DOHH2 (cell line): ENCODE data around the gene CYLD.
A peak's percentile ranks its signal among the peaks of the same experiment; 100 is the strongest.

Source experiments
- H3F3A ChIP-seq: fragments of 200-600 bp; sonication (generic), shearing (Covaris generic); 2 replicates; pipeline ENCODE4 v1.6.0; 2016; ENCODE audit warnings: antibody characterized with exemption, mild to moderate bottlenecking; ENCODE audit not compliant: control insufficient read depth, insufficient read depth
- H3K27ac ChIP-seq: fragments of 200-600 bp; sonication (generic); 2 replicates; pipeline ENCODE4 v1.5.1; 2014; ENCODE audit warnings: low read depth, mild to moderate bottlenecking, low read length, moderate library complexity
- H3K27me3 ChIP-seq: fragments of 200-600 bp; sonication (generic); 2 replicates; pipeline ENCODE4 v1.6.1; 2014; ENCODE audit warnings: mild to moderate bottlenecking, low read length, mixed read lengths; ENCODE audit not compliant: control insufficient read depth
- H3K36me3 ChIP-seq: fragments of 200-600 bp; sonication (generic); 2 replicates; pipeline ENCODE4 v1.6.1; 2014; ENCODE audit warnings: mild to moderate bottlenecking, low read length, moderate library complexity, mixed read lengths; ENCODE audit not compliant: control insufficient read depth
- H3K4me1 ChIP-seq: fragments of 200-600 bp; sonication (generic); 2 replicates; pipeline ENCODE4 v1.6.1; 2014; ENCODE audit warnings: mild to moderate bottlenecking, low read length, mixed read lengths; ENCODE audit not compliant: control insufficient read depth
- H3K4me2 ChIP-seq: fragments of 200-600 bp; sonication (generic); 2 replicates; pipeline ENCODE4 v1.6.0; 2014; ENCODE audit warnings: mild to moderate bottlenecking, low read length, moderate library complexity
- H3K4me3 ChIP-seq: fragments of 200-600 bp; sonication (generic); 2 replicates; pipeline ENCODE4 v1.5.1; 2014; ENCODE audit warnings: mild to moderate bottlenecking, low read length, mixed read lengths
- H3K79me2 ChIP-seq: fragments of 200-600 bp; sonication (generic); 2 replicates; pipeline ENCODE4 v1.6.1; 2014; ENCODE audit warnings: mild to moderate bottlenecking, low read length, mixed read lengths; ENCODE audit not compliant: control insufficient read depth
- H3K9me2 ChIP-seq: fragments of 200-600 bp; sonication (generic); replicated peaks from 2 replicates; pipeline ENCODE4 v1.6.1; 2014; ENCODE audit warnings: mild to moderate bottlenecking, low read length, mixed read lengths; ENCODE audit not compliant: control insufficient read depth
- H3K9me3 ChIP-seq: fragments of 200-600 bp; sonication (generic); 2 replicates; pipeline ENCODE4 v1.6.1; 2014; ENCODE audit warnings: antibody characterized with exemption, low read length, mixed read lengths; ENCODE audit not compliant: control insufficient read depth, insufficient read depth
- H4K20me1 ChIP-seq: fragments of 200-600 bp; sonication (generic); 2 replicates; pipeline ENCODE4 v1.6.0; 2014; ENCODE audit warnings: low read depth, mild to moderate bottlenecking, antibody characterized with exemption, low read length, moderate library complexity; ENCODE audit not compliant: control insufficient read depth, insufficient read depth
- EZH2phosphoT487 ChIP-seq: fragments of 200-600 bp; sonication (generic); IDR thresholded peaks from 2 replicates; pipeline ENCODE4 v1.6.1; 2017; ENCODE audit warnings: borderline replicate concordance, mild to moderate bottlenecking, antibody characterized with exemption, low read length, moderate library complexity, mixed read lengths
- TF ChIP-seq, protein P1 (sequence below): fragments of 200-600 bp; sonication (generic); IDR thresholded peaks from one replicate; pipeline ENCODE4 v1.5.1; 2014; ENCODE audit warnings: antibody characterized with exemption, mild to moderate bottlenecking, low read depth, low read length; ENCODE audit not compliant: poor library complexity, severe bottlenecking

CYLD gene

GRCh38 chr16:50737420-50737959, 4.4 kb upstream of the CYLD start:
- Histone ChIP-seq H3K9me2 (no peaks in the 10 kb centered on the region), H3K4me2 (no peak overlapping the region), H3K4me3 (no peak overlapping the region), H4K20me1 (no peaks in the 10 kb centered on the region), H3K9me3 (no peaks in the 10 kb centered on the region), H3K27ac (no peak overlapping the region), H3F3A (no peaks in the 10 kb centered on the region), H3K79me2 (no peaks in the 10 kb centered on the region), H3K4me1 (peaks cover 6% of the 10 kb centered on the region), H3K36me3 (no peaks in the 10 kb centered on the region), H3K27me3 (peaks cover 15% of the 10 kb centered on the region; the same call in 1 of the 2 replicates)
- no peak for TF ChIP-seq EZH2phosphoT487
- TF ChIP-seq, protein P1, sequence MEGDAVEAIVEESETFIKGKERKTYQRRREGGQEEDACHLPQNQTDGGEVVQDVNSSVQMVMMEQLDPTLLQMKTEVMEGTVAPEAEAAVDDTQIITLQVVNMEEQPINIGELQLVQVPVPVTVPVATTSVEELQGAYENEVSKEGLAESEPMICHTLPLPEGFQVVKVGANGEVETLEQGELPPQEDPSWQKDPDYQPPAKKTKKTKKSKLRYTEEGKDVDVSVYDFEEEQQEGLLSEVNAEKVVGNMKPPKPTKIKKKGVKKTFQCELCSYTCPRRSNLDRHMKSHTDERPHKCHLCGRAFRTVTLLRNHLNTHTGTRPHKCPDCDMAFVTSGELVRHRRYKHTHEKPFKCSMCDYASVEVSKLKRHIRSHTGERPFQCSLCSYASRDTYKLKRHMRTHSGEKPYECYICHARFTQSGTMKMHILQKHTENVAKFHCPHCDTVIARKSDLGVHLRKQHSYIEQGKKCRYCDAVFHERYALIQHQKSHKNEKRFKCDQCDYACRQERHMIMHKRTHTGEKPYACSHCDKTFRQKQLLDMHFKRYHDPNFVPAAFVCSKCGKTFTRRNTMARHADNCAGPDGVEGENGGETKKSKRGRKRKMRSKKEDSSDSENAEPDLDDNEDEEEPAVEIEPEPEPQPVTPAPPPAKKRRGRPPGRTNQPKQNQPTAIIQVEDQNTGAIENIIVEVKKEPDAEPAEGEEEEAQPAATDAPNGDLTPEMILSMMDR: no peak

DNA sequence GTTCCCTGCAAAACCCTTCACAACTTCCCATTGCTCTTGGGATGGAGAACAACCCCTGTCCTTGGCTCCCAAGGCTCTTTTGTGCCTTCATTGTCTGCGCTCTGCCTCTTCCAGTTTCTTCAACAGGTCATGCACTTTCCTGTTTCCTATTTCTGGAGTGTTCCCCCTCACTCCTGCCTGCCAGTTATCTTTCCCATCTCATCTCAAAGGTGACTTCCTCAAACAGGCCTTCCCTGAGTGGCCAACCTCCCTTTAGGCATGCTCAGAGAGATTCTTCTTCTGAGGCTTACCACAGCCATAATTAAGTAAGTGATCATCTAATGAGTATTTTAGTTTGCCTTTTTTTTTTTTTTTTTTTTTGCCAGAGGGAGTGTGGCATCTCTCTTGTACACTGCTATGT, 2.9 kb upstream of the CYLD start:
- no peak for TF ChIP-seq EZH2phosphoT487
- Histone ChIP-seq H3K9me3 (no peaks in the 10 kb centered on the region), H3K36me3 (no peaks in the 10 kb centered on the region), H3K4me3 (no peak overlapping the region), H3F3A (no peaks in the 10 kb centered on the region), H3K4me2 (no peak overlapping the region), H3K79me2 (no peaks in the 10 kb centered on the region), H3K27me3 (peaks cover 15% of the 10 kb centered on the region; the same call in 1 of the 2 replicates), H3K4me1 (peaks cover 18% of the 10 kb centered on the region), H4K20me1 (no peaks in the 10 kb centered on the region), H3K27ac (no peak overlapping the region), H3K9me2 (no peaks in the 10 kb centered on the region)

DNA sequence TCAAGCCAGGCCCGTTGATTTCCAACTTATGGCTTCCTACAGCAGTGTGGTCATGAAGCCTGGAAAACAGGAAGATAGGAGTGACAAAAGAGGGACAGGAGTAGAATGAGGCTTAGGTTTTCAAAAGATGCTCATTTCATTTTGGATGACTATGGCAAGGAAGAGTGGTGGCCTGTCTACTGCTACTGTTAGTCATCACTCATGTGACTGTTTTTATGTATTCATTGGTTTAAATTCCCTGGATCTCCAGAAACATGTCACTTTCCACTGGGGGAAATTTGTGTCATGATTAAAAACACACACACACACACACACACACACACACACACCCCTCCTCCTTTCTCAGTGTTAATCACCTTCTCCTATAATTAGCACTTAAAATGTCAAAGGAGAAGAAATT, 1.1 kb upstream of the CYLD start:
- peaks cover 3% of the 10 kb centered on the region; the same call in 1 of the 2 replicates for H3K36me3 ChIP-seq
- H3K4me3 ChIP-seq: no peak overlapping the region
- peaks cover 29% of the 10 kb centered on the region for H3K4me1 ChIP-seq
- H3K79me2 ChIP-seq: no peaks in the 10 kb centered on the region
- H4K20me1 ChIP-seq: no peaks in the 10 kb centered on the region
- H3K4me2 ChIP-seq: peak overlapping the region; percentile 52
- H3K27me3 ChIP-seq: peaks cover 15% of the 10 kb centered on the region; the same call in 1 of the 2 replicates
- H3F3A ChIP-seq: no peaks in the 10 kb centered on the region
- no peaks in the 10 kb centered on the region for H3K9me2 ChIP-seq
- TF ChIP-seq, protein P1: no peak
- no peak for TF ChIP-seq EZH2phosphoT487
- H3K9me3 ChIP-seq: no peaks in the 10 kb centered on the region
- H3K27ac ChIP-seq: no peak overlapping the region

- peaks cover 3% of the 10 kb centered on the region; the same call in 1 of the 2 replicates for H3K36me3 ChIP-seq
- peaks cover 15% of the 10 kb centered on the region; the same call in 1 of the 2 replicates for H3K27me3 ChIP-seq
- H4K20me1 ChIP-seq: no peaks in the 10 kb centered on the region
- H3K4me2 ChIP-seq: peak overlapping the region; percentile 52
- no peaks in the 10 kb centered on the region for H3K9me3 ChIP-seq
- TF ChIP-seq EZH2phosphoT487: no peak
- no peak overlapping the region for H3K27ac ChIP-seq
- H3K4me3 ChIP-seq: peak overlapping the region; percentile 56
- no peaks in the 10 kb centered on the region for H3K9me2 ChIP-seq
- peaks cover 29% of the 10 kb centered on the region for H3K4me1 ChIP-seq
- no peaks in the 10 kb centered on the region for H3F3A ChIP-seq
- H3K79me2 ChIP-seq: no peaks in the 10 kb centered on the region
These were observed 583 bp upstream of the CYLD start for GRCh38 chr16:50741225-50741780.
